ENCODE results near the gene MT1E.

- peak in 1 of 3 donors; percentile 54 for TF ChIP-seq CTCF (IDR thresholded peaks at IDR 0.05)
- no peak for TF ChIP-seq POLR2A (IDR thresholded peaks at IDR 0.05)
These were observed 25.1 kb upstream of the MT1E start for GRCh38 chr16:56600398-56600999.
